Activated naive CD4-positive, alpha-beta T cell treated with anti-CD3 and anti-CD28 coated beads, Interleukin-2, amount 50 U/mL, for 72 hours (primary cell): ENCODE measurements around the gene CST7. TPM values are rescaled to one million over a fixed set of nuclear protein-coding genes. Genes with fewer than 3 reads are reported as not detected.

Experiments
- ATAC-seq, 2 donors: fragments of 150-1000 bp; cut with Tn5 transposase; 2 replicates each; pipeline ENCODE4 v1.10.0; 2021; ENCODE audit warnings: mild to moderate bottlenecking in 2 of 2, moderate library complexity in 2 of 2
- DNase-seq, 2 donors: peaks; one replicate each; pipeline ENCODE4 v3.0.0; 2021 to 2022; ENCODE audit warnings: low spot score in 2 of 2
- H3K27ac Mint-ChIP-seq, 2 donors: one replicate each; pipeline ENCODE4 v1.8.0; 2022; ENCODE audit warnings: mild to moderate bottlenecking in 2 of 2, mixed read lengths in 2 of 2
- H3K36me3 Mint-ChIP-seq, 2 donors: one replicate each; pipeline ENCODE4 v1.8.0; 2022; ENCODE audit warnings: mixed read lengths in 2 of 2
- H3K9me3 Mint-ChIP-seq, 2 donors: one replicate each; pipeline ENCODE4 v1.8.0; 2022; ENCODE audit warnings: mixed read lengths in 2 of 2
- total RNA-seq, 2 donors: library from RNA; stranded (reverse); gene quantifications; one replicate each; pipeline ENCODE4 v1.2.3, GENCODE V29; 2022

The CST7 gene
- total RNA-seq, 2 donors from 2014 or later, result 29.8 to 50.3 TPM

DNA sequence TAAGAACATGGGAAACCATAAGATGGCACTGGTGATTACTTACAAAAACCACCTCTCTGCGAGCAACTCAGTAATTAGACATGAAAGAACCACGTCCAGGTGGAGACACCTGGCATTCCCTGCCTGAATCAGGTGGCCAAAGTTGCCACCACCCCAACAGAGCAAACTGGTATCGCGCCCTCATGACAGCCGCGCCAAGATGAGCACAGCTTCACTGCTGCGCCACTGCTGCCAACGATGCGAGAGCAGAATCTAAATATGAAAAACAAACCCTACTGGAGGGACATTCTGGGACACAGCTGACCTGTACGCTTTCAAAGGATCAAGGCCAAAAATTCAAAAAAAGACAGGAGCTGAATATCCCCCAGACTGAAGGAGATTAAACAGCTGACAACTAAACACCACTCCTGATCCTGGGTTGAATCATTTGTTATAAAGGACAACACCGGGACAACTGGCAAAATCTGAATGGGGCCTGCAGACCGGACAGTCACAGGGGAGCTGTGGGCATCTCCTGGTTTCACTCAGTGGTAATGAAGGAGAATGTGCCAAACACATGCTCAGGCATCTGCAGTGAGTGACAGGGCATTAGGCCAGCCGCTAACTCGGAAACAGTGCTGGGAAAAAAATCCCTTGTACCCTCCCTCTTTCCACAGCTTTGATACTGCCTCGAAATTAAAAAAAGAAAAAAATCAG, 17.4 kb downstream of the CST7 start:
- Mint-ChIP-seq H3K36me3 (peaks cover 15 to 16% of the 10 kb centered on the region in 2 donors), H3K27ac (no peak overlapping the region), H3K9me3 (no peaks in the 10 kb centered on the region)
- ATAC-seq, result no peak
- no peak for DNase-seq

- Mint-ChIP-seq H3K27ac (peak overlapping the region; percentile 53 to 67), H3K9me3 (no peaks in the 10 kb centered on the region), H3K36me3 (peaks cover 4 to 20% of the 10 kb centered on the region in 2 donors)
Measured at GRCh38 chr20:24968278-24968800, 19.3 kb downstream of the CST7 start.

DNA sequence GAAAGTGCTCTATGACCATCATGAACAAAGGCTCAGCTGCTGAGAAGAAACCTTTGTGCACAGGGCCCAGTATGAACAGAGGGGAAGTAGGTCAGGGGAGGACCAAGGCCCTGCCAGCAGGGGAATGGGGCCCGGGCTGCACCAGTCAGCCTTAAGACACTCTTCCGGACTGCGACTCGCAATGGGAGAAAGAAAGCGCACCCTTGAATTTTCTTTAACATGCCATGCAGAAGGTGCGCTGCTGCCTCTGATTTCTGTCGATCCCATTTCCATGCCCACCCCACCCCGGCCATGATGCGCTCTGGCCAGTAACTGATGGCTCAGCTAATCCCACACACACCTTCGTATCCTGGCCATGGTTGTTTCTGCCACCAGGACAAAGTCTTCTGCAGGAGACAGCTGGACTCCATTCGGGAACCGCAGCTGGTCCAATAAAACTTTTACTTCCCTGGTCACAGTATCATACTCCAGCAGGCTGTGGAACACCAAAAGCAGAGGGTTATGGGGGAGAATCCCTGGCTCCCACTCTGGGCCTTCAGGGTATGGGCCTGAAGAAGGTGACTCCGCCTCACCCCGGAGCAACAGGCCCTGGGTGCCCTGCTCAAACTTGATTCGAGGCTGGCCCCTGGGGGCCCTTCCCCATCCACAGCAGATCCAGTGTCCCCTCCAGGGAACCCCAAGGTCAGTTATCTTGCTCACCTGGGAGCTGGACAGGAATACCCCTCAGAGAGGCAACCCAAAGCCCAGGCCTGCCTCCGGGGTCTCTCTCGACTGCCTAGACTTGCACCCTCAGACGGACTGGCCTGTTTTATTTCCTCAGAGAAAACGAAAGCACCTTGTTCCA, 20.3 kb downstream of the CST7 start:
- Mint-ChIP-seq H3K27ac (no peak overlapping the region), H3K36me3 (peaks cover 4 to 22% of the 10 kb centered on the region in 2 donors), H3K9me3 (no peaks in the 10 kb centered on the region)
- DNase-seq (no peak), ATAC-seq (no peak)

More at GRCh38 chr20:24968278-24968800, 19.3 kb downstream of the CST7 start:
- no peak for ATAC-seq
- no peak for DNase-seq

DNA sequence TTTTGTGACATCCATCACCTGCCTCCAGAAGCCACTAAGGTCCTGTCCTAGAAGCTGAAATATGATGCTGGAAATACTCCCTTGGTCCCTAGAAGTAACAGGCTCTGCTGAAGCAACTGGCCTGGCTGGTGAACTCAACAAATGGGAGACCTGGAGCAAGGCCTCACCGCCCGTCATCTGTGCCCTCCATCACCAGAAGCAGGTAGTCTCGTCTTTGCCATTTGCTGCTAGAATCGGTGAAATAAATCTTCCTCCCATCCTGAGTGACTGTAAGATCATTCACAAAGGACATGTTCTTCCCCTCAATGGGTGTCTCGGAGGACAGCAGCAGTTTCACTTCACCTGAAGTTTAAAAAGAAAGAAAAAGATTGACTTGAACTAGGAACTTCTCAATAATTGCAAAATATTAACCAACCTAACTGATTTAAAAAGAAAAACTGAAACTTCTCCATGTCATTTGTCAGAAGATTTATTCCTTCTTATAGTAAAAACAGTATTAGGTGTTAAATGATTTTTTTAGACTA, 21.0 kb downstream of the CST7 start:
- Mint-ChIP-seq H3K36me3 (peaks cover 4 to 22% of the 10 kb centered on the region in 2 donors), H3K9me3 (no peaks in the 10 kb centered on the region), H3K27ac (no peak overlapping the region)
- no peak for ATAC-seq
- DNase-seq, result no peak

DNA sequence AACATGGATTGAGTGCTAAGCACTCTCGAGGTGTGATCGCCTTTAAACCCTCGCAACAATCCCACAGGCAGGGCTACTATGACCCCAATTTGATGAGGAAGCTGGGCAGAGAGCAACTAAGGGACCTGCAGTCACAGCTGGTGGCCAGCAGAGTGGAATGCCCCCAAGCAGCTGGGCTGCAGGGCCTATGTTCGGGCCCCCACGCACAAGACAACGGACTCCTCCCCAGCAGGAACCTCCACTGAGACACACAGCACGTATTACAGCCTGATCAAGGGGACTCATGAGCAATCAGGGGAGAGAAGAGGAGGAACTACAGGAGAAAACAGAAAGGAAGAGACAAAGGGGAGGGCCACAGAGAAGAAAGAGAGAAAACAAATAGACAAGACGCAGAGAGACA, 21.7 kb downstream of the CST7 start:
- ATAC-seq, result no peak

DNA sequence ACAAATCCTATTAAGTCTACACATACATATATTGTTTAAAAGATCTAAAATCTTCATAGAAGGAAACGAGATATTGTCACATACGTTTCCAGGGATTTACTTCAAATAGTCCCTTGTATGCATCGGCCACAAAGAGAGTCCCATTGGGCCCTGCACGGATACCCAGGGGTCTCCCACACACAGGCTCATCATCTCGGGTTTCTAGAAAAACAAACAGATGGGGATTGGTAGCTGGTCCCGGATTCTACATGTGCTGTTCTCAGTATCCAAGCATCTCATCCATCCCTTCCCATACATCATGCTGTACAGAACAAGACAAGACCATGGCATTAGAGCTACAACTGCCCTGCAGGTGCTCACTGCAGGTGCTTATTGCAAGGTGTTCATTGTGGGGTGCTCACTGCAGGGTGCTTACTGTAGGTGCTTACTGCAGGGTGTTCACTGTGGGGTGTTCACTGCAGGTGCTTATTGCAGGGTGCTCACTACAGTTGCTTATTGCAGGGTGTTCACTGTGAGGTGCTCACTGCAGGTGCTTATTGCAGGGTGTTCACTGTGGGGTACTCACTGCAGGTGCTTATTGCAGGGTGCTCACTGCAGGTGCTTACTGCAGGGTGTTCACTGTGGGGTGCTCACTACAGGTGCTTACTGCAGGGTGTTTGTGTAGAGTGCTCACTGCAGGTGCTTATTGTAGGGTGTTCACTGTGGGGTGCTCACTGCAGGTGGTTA, 22.5 kb downstream of the CST7 start:
- DNase-seq (no peak), ATAC-seq (no peak)
- Mint-ChIP-seq H3K27ac (no peak overlapping the region), H3K36me3 (peaks cover 18 to 24% of the 10 kb centered on the region in 2 donors), H3K9me3 (peaks cover 0 to 5% of the 10 kb centered on the region in 2 donors)

More for the DNA sequence above, 21.7 kb downstream of the CST7 start:
- Mint-ChIP-seq H3K36me3 (peaks cover 11 to 17% of the 10 kb centered on the region in 2 donors), H3K27ac (peak overlapping the region in 1 of 2 donors; percentile 38), H3K9me3 (no peaks in the 10 kb centered on the region)
- DNase-seq, result no peak

- Mint-ChIP-seq H3K27ac (no peak overlapping the region), H3K9me3 (peaks cover 0 to 5% of the 10 kb centered on the region in 2 donors), H3K36me3 (peaks cover 24 to 30% of the 10 kb centered on the region in 2 donors)
- ATAC-seq (no peak), DNase-seq (no peak)
Measured at GRCh38 chr20:24972341-24972740, 23.3 kb downstream of the CST7 start.

DNA sequence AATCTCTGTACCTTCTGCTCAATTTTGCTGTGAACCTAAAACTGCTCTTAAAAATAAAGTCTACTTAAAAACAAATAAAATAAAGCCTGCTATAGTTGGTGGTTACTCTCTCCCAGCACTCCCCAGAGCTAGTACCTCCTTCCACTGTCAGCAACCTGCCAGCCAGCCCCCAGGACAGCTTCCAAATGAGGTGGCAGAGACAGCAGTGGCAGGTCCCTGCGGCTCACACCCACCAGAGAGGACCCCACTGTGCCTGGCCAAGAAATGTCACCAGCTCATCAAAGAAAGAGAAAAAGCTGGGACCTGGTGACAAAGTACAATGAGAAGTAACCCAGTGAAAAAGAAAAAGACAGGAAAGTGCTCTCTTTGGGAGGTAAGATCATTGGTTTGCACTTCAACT, 28.3 kb downstream of the CST7 start:
- no peak for DNase-seq
- Mint-ChIP-seq H3K9me3 (peaks cover 0 to 5% of the 10 kb centered on the region in 2 donors), H3K36me3 (peaks cover 58 to 69% of the 10 kb centered on the region in 2 donors), H3K27ac (peak overlapping the region in 1 of 2 donors; percentile 3)
- ATAC-seq, result no peak

GRCh38 chr20:24977797-24978196, 28.7 kb downstream of the CST7 start:
- ATAC-seq (no peak), DNase-seq (no peak)
- Mint-ChIP-seq H3K27ac (no peak overlapping the region), H3K36me3 (peaks cover 63 to 74% of the 10 kb centered on the region in 2 donors), H3K9me3 (peaks cover 0 to 5% of the 10 kb centered on the region in 2 donors)

- Mint-ChIP-seq H3K36me3 (peaks cover 62 to 77% of the 10 kb centered on the region in 2 donors), H3K27ac (peak overlapping the region in 1 of 2 donors; percentile 6), H3K9me3 (peaks cover 0 to 5% of the 10 kb centered on the region in 2 donors)
- DNase-seq (no peak), ATAC-seq (no peak)
Measured at GRCh38 chr20:24978513-24978912, 29.4 kb downstream of the CST7 start.

DNA sequence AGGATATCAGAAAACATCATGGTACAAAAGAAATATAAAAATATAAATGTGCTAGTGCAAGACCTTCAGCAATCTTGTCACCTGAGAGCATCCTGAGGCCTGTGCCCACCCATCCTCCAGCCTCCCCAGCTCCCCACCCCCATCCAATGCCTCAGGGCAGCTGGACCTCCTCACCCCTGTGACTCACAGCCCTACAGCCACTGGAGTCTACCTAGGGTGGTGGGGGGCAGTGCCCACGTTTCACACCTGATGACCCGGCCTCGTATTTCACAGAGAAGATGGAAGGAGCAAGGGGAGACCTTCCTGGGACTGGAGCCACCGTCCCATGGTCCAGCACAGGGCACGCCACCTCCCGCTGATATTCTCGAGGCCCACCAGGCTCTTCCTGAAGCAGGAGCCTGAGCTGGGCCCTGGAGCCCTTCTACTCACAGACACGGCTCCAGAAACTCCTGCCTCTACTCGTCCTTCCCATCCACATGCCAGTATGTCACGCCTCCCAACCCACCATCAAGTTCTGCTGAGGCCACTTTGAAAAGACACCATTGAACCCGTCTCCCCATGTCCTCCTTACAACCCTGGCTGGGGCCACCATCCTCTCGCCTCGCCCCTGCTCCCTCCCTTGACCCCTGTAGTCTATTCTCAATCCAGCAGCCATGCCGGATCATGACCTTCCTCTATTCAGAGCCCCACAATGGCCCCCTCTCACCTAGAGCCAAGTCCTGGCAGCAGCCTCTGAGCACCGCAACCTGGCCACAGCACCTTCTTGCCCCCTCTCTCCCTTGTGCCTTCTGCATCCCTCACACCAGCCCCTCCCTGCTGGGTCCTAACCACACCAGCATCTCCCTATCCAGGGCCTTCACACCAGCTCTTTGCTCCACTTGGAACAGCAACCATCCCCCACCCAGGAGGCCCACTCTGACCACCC, 30.2 kb downstream of the CST7 start:
- Mint-ChIP-seq H3K36me3 (peaks cover 65 to 77% of the 10 kb centered on the region in 2 donors), H3K9me3 (peaks cover 0 to 5% of the 10 kb centered on the region in 2 donors), H3K27ac (peak overlapping the region; percentile 60 to 82)
- DNase-seq, result no peak
- ATAC-seq, result no peak

GRCh38 chr20:24980291-24981053, 31.4 kb downstream of the CST7 start:
- ATAC-seq, result no peak
- peak overlapping the region; percentile 60 to 73 for H3K27ac Mint-ChIP-seq

DNA sequence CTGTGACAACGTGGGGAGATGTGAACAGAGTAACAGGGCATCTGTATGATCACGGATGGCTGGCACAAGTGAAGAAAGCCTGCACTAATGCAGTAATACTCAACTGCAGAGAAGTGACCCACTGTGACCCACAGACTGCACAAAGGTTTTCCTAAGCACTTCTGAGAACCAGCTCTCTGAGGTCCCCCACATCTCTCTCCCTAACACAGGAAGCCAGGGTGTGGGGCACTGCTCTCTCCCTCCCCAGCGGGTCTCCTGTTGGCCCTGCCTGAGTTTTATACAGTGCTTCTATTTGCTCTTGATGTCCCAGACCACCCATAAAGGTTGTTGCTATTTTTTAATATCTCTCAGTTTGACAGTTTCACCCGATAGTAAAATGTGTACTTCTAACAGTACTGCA, 32.2 kb downstream of the CST7 start:
- peak overlapping the region in 1 of 2 donors; percentile 74 for H3K27ac Mint-ChIP-seq
- no peak for DNase-seq
- H3K36me3 Mint-ChIP-seq, result peaks cover 60 to 65% of the 10 kb centered on the region in 2 donors
- ATAC-seq, result no peak
- peaks cover 0 to 1% of the 10 kb centered on the region in 2 donors for H3K9me3 Mint-ChIP-seq

More at GRCh38 chr20:24980291-24981053, 31.4 kb downstream of the CST7 start:
- H3K36me3 Mint-ChIP-seq, result peaks cover 65 to 73% of the 10 kb centered on the region in 2 donors
- DNase-seq, result no peak
- peaks cover 0 to 5% of the 10 kb centered on the region in 2 donors for H3K9me3 Mint-ChIP-seq

DNA sequence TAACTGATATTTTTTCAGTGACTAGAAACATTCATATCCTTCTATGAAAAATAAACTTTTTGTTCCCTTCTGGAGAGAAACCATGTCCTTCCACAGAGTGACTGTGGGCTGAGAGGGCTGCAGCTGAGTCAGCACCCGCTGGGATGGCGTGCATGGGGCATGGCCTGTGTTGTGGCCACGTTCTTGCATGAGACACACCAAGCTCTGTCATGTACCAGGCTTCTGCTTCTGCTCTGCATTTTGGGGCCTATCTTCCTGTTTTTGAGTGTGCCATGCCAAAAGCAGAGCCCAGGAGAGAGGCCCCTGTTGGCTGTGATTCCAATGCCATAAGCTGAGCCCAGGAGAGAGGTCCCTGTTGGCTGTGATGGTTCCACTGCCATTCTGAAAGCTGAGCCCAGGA, 32.7 kb downstream of the CST7 start:
- Mint-ChIP-seq H3K9me3 (no peaks in the 10 kb centered on the region), H3K27ac (peak overlapping the region in 1 of 2 donors; percentile 74), H3K36me3 (peaks cover 55 to 60% of the 10 kb centered on the region in 2 donors)
- ATAC-seq, result peak in 1 of 2 donors; percentile 43
- no peak for DNase-seq

- DNase-seq, result no peak
- H3K36me3 Mint-ChIP-seq, result peaks cover 36 to 40% of the 10 kb centered on the region in 2 donors
- no peak overlapping the region for H3K27ac Mint-ChIP-seq
- H3K9me3 Mint-ChIP-seq, result no peaks in the 10 kb centered on the region
- no peak for ATAC-seq
Measured at GRCh38 chr20:24983896-24984295, 34.8 kb downstream of the CST7 start.
